GM23338 (cell line): Measurements from ENCODE around the gene DACT1. TPM values are rescaled to one million over a fixed set of nuclear protein-coding genes. Genes with fewer than 3 reads are reported as not detected.

Experiments
- ATAC-seq: fragments of 200-7000 bp; cut with Tn5 transposase; 3 replicates; pipeline ENCODE4 v1.9.1; 2020
- DNase-seq: peaks from one replicate; pipeline ENCODE4 v3.0.0-alpha.2; 2015; ENCODE audit warnings: low spot score
- H2AFZ ChIP-seq: fragments of 200-600 bp; sonication (generic); 2 replicates; pipeline ENCODE4 v1.8.0; 2016; ENCODE audit warnings: antibody characterized with exemption, mild to moderate bottlenecking, moderate library complexity
- H3F3A ChIP-seq: fragments of 200-600 bp; sonication (generic); replicated peaks from 2 replicates; pipeline ENCODE4 v1.8.0; 2017; ENCODE audit warnings: antibody characterized with exemption, mixed run types, low read depth
- H3K27ac ChIP-seq: fragments of 200-600 bp; sonication (generic); 2 replicates; pipeline ENCODE4 v1.6.1; 2016; ENCODE audit warnings: low read depth
- H3K27me3 ChIP-seq: fragments of 200-600 bp; sonication (generic); 2 replicates; pipeline ENCODE4 v1.8.0; 2016; ENCODE audit warnings: mild to moderate bottlenecking, mixed run types, moderate library complexity; ENCODE audit not compliant: insufficient read depth
- H3K36me3 ChIP-seq: fragments of 200-600 bp; sonication (generic); 2 replicates; pipeline ENCODE4 v1.8.0; 2016; ENCODE audit warnings: mild to moderate bottlenecking; ENCODE audit not compliant: insufficient read depth
- H3K4me1 ChIP-seq: fragments of 200-600 bp; sonication (generic); 2 replicates; pipeline ENCODE4 v1.8.0; 2016; ENCODE audit warnings: mild to moderate bottlenecking, moderate library complexity; ENCODE audit not compliant: insufficient read depth
- H3K4me2 ChIP-seq: fragments of 200-600 bp; sonication (generic); 2 replicates; pipeline ENCODE4 v1.7.1; 2017; ENCODE audit warnings: mixed run types
- H3K4me3 ChIP-seq: fragments of 200-600 bp; sonication (generic); 2 replicates; pipeline ENCODE4 v1.6.1; 2016; ENCODE audit warnings: mixed run types
- H3K79me2 ChIP-seq: fragments of 200-600 bp; sonication (generic); replicated peaks from 2 replicates; pipeline ENCODE4 v1.8.0; 2017; ENCODE audit warnings: mild to moderate bottlenecking; ENCODE audit not compliant: insufficient read depth
- H3K9me2 ChIP-seq: fragments of 200-600 bp; sonication (generic); 2 replicates; pipeline ENCODE4 v1.8.0; 2017; ENCODE audit not compliant: insufficient read depth
- H4K20me1 ChIP-seq: fragments of 200-600 bp; sonication (generic); replicated peaks from 2 replicates; pipeline ENCODE4 v1.8.0; 2017; ENCODE audit warnings: mild to moderate bottlenecking; ENCODE audit not compliant: insufficient read depth
- H3K27ac Mint-ChIP-seq: 2 replicates; pipeline ENCODE4 v1.8.0; 2020; ENCODE audit warnings: inconsistent platforms, mild to moderate bottlenecking, moderate library complexity, mixed read lengths
- H3K27me3 Mint-ChIP-seq: 3 replicates; pipeline ENCODE4 v1.8.0; 2022; ENCODE audit warnings: low read depth, mild to moderate bottlenecking, moderate library complexity, mixed read lengths, inconsistent platforms; ENCODE audit not compliant: insufficient read depth, poor library complexity
- H3K36me3 Mint-ChIP-seq: 3 replicates; pipeline ENCODE4 v1.8.0; 2021; ENCODE audit warnings: low read depth, mild to moderate bottlenecking, inconsistent platforms, moderate library complexity, mixed read lengths
- H3K4me1 Mint-ChIP-seq: 3 replicates; pipeline ENCODE4 v1.8.0; 2020; ENCODE audit warnings: mild to moderate bottlenecking, inconsistent platforms, mixed read lengths
- H3K4me3 Mint-ChIP-seq: 3 replicates; pipeline ENCODE4 v1.8.0; 2021; ENCODE audit warnings: moderate library complexity, mild to moderate bottlenecking, inconsistent platforms, mixed read lengths
- H3K9me3 Mint-ChIP-seq: 3 replicates; pipeline ENCODE4 v1.8.0; 2020; ENCODE audit warnings: moderate library complexity, mild to moderate bottlenecking, inconsistent platforms, mixed read lengths
- CTCF ChIP-seq, 2 experiments: fragments of 200-600 bp in 1 of 2; sonication (generic) in 1 of 2; conservative IDR thresholded peaks; 2 replicates each; pipeline versions ENCODE4 v1.5.1 to v1.6.1; 2016 to 2017; ENCODE audit warnings: antibody characterized with exemption in 2 of 2, low read depth in 2 of 2, mild to moderate bottlenecking in 2 of 2, moderate library complexity in 1 of 2
- JUNB ChIP-seq: IDR thresholded peaks from one replicate; pipeline ENCODE4 v1.6.1; 2016; ENCODE audit warnings: antibody characterized with exemption; ENCODE audit not compliant: unreplicated experiment
- POLR2AphosphoS5 ChIP-seq: IDR thresholded peaks from 2 replicates; pipeline ENCODE4 v1.6.1; 2016; ENCODE audit warnings: antibody characterized with exemption, low read depth
- ZNF114 ChIP-seq: fragments of 250-450 bp; sonication (Bioruptor Pico); IDR thresholded peaks from 2 replicates; pipeline ENCODE4 v1.5.0; 2020; ENCODE audit warnings: mild to moderate bottlenecking, moderate library complexity
- polyA plus RNA-seq: library from polyadenylated mRNA; unstranded; fragments of >200 nt; fragmentation: Nextera tagmentation; extraction: Ambion mirVana; gene quantifications from 2 replicates; pipeline ENCODE4 v1.2.1, GENCODE V29; 2016
- total RNA-seq: library from RNA; depleted of rRNA; stranded (reverse); fragments of >200 nt; shearing (Covaris generic); gene quantifications from 2 replicates; pipeline ENCODE4 v1.2.3, GENCODE V29; 2014
- TF ChIP-seq, protein P1 (sequence below): IDR thresholded peaks from one replicate; pipeline ENCODE4 v1.6.1; 2018; ENCODE audit warnings: antibody characterized with exemption; ENCODE audit not compliant: unreplicated experiment

The DACT1 gene
- total and polyA plus RNA-seq, 2 experiments from 2014 or later: 5.7 to 26.6 TPM

DNA sequence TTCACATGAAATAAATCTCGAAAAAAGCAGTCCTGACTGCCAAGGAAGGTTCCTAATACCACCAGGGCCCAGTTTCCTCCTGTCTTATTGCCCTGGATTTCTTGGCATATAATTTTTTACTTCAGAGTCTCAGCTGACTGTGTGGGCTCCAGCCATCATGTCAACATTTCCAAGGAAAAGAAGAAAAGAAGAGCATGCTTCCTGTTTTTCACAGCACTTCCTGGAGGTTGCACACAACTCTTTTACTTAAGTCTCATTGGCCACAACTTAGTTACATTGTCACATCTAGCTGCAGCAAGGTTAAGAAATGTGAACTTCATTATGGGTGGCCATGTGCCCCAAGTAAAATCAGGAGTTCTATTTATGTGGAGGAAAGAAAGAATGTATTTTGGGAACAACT, 24.3 kb downstream of the DACT1 start:
- Histone ChIP-seq H3K27ac (no peak overlapping the region), H3K79me2 (no peaks in the 10 kb centered on the region), H3K4me3 (no peak overlapping the region), H3K36me3 (no peaks in the 10 kb centered on the region), H3K4me1 (peaks cover 10% of the 10 kb centered on the region), H4K20me1 (no peaks in the 10 kb centered on the region), H3F3A (no peaks in the 10 kb centered on the region), H2AFZ (no peak overlapping the region; the same call in 1 of the 2 replicates), H3K9me2 (no peaks in the 10 kb centered on the region), H3K27me3 (no peaks in the 10 kb centered on the region), H3K4me2 (no peak overlapping the region)
- ATAC-seq (no peak), DNase-seq (no peak)
- Mint-ChIP-seq H3K9me3 (no peaks in the 10 kb centered on the region), H3K4me3 (no peak overlapping the region), H3K4me1 (peaks cover 13% of the 10 kb centered on the region), H3K27me3 (peaks cover 4% of the 10 kb centered on the region), H3K27ac (no peak overlapping the region), H3K36me3 (no peaks in the 10 kb centered on the region)
- TF ChIP-seq ZNF114 (CRISPR knock-in tag) (no peak), CTCF (conservative IDR thresholded peaks at IDR 0.05; ENCODE audit: low read depth in 2 of 2) (no peak)

GRCh38 chr14:58662759-58663158, 25.0 kb downstream of the DACT1 start:
- Histone ChIP-seq H3K27me3 (no peaks in the 10 kb centered on the region), H2AFZ (no peak overlapping the region), H3K4me1 (peaks cover 3% of the 10 kb centered on the region; the same call in 1 of the 2 replicates), H3K27ac (no peak overlapping the region), H3K79me2 (no peaks in the 10 kb centered on the region), H3F3A (no peaks in the 10 kb centered on the region), H3K4me3 (no peak overlapping the region), H3K36me3 (no peaks in the 10 kb centered on the region), H3K9me2 (no peaks in the 10 kb centered on the region), H3K4me2 (no peak overlapping the region), H4K20me1 (no peaks in the 10 kb centered on the region)
- DNase-seq (no peak), ATAC-seq (peak; percentile 48)
- TF ChIP-seq, protein P1, sequence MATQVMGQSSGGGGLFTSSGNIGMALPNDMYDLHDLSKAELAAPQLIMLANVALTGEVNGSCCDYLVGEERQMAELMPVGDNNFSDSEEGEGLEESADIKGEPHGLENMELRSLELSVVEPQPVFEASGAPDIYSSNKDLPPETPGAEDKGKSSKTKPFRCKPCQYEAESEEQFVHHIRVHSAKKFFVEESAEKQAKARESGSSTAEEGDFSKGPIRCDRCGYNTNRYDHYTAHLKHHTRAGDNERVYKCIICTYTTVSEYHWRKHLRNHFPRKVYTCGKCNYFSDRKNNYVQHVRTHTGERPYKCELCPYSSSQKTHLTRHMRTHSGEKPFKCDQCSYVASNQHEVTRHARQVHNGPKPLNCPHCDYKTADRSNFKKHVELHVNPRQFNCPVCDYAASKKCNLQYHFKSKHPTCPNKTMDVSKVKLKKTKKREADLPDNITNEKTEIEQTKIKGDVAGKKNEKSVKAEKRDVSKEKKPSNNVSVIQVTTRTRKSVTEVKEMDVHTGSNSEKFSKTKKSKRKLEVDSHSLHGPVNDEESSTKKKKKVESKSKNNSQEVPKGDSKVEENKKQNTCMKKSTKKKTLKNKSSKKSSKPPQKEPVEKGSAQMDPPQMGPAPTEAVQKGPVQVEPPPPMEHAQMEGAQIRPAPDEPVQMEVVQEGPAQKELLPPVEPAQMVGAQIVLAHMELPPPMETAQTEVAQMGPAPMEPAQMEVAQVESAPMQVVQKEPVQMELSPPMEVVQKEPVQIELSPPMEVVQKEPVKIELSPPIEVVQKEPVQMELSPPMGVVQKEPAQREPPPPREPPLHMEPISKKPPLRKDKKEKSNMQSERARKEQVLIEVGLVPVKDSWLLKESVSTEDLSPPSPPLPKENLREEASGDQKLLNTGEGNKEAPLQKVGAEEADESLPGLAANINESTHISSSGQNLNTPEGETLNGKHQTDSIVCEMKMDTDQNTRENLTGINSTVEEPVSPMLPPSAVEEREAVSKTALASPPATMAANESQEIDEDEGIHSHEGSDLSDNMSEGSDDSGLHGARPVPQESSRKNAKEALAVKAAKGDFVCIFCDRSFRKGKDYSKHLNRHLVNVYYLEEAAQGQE: no peak
- TF ChIP-seq JUNB (no peak), ZNF114 (CRISPR knock-in tag) (no peak), POLR2AphosphoS5 (no peak)
- H3K27me3 Mint-ChIP-seq: peaks cover 4% of the 10 kb centered on the region
- no peaks in the 10 kb centered on the region for H3K9me3 Mint-ChIP-seq
- peaks cover 13% of the 10 kb centered on the region for H3K4me1 Mint-ChIP-seq
- no peaks in the 10 kb centered on the region for H3K36me3 Mint-ChIP-seq
- no peak overlapping the region for H3K27ac Mint-ChIP-seq
- H3K4me3 Mint-ChIP-seq: no peak overlapping the region
